DND-41 (cell line): ENCODE data around the gene NCS1.

ENCODE experiments used
- ATAC-seq: fragments of 200-7000 bp; cut with Tn5 transposase; 3 replicates; pipeline ENCODE4 v1.9.1; 2021; ENCODE audit warnings: low read depth; ENCODE audit not compliant: insufficient read depth
- DNase-seq: peaks from one replicate; pipeline ENCODE4 v3.0.0-alpha.2; 2020
- H2AFZ ChIP-seq: 2 replicates; pipeline ENCODE4 v1.6.0; 2012; ENCODE audit warnings: low read depth, low read length
- H3K27ac ChIP-seq: 2 replicates; pipeline ENCODE4 v1.5.1; 2012; ENCODE audit warnings: low read length, inconsistent platforms
- H3K27me3 ChIP-seq: fragments of 200-600 bp; sonication (generic); 2 replicates; pipeline ENCODE4 v1.6.0; 2012; ENCODE audit warnings: low read length, mild to moderate bottlenecking, inconsistent platforms; ENCODE audit not compliant: insufficient read depth, poor library complexity
- H3K36me3 ChIP-seq: 2 replicates; pipeline ENCODE4 v1.5.1; 2012; ENCODE audit warnings: low read length, inconsistent platforms; ENCODE audit not compliant: insufficient read depth
- H3K4me1 ChIP-seq: 2 replicates; pipeline ENCODE4 v1.5.1; 2012; ENCODE audit warnings: mild to moderate bottlenecking, low read length; ENCODE audit not compliant: insufficient read depth
- H3K4me2 ChIP-seq: 2 replicates; pipeline ENCODE4 v1.6.0; 2012; ENCODE audit warnings: mild to moderate bottlenecking, moderate library complexity, low read length, inconsistent platforms; ENCODE audit not compliant: insufficient read depth
- H3K4me3 ChIP-seq, 2 experiments: fragments of 200-600 bp in 1 of 2; shearing (Covaris generic) in 1 of 2; 2 replicates each; pipeline ENCODE4 v1.5.1; 2012 to 2016; ENCODE audit warnings: inconsistent platforms in 2 of 2, low read length in 2 of 2, mild to moderate bottlenecking in 2 of 2, low read depth in 1 of 2, moderate library complexity in 1 of 2
- H3K79me2 ChIP-seq: 2 replicates; pipeline ENCODE4 v1.6.0; 2012; ENCODE audit warnings: low read length, inconsistent platforms; ENCODE audit not compliant: insufficient read depth
- H3K9ac ChIP-seq: 2 replicates; pipeline ENCODE4 v1.6.0; 2012; ENCODE audit warnings: low read depth, mild to moderate bottlenecking, inconsistent platforms, low read length, moderate library complexity
- H3K9me3 ChIP-seq: 2 replicates; pipeline ENCODE4 v1.5.1; 2012; ENCODE audit warnings: low read length, moderate library complexity, mild to moderate bottlenecking, inconsistent platforms; ENCODE audit not compliant: insufficient read depth, severe bottlenecking
- H4K20me1 ChIP-seq: 2 replicates; pipeline ENCODE4 v1.6.0; 2012; ENCODE audit warnings: low read length; ENCODE audit not compliant: insufficient read depth
- EZH2 ChIP-seq: IDR thresholded peaks from 3 replicates; pipeline ENCODE4 v1.6.1; 2012; ENCODE audit warnings: borderline replicate concordance, low read depth, mild to moderate bottlenecking, moderate library complexity, low read length, inconsistent platforms; ENCODE audit not compliant: severe bottlenecking
- TF ChIP-seq, protein P1 (sequence below): IDR thresholded peaks from 2 replicates; pipeline ENCODE4 v1.5.1; 2012; ENCODE audit warnings: borderline replicate concordance, low read length, moderate library complexity, mild to moderate bottlenecking; ENCODE audit not compliant: poor library complexity, severe bottlenecking; ENCODE audit errors: extremely low read depth

NCS1 gene

DNA sequence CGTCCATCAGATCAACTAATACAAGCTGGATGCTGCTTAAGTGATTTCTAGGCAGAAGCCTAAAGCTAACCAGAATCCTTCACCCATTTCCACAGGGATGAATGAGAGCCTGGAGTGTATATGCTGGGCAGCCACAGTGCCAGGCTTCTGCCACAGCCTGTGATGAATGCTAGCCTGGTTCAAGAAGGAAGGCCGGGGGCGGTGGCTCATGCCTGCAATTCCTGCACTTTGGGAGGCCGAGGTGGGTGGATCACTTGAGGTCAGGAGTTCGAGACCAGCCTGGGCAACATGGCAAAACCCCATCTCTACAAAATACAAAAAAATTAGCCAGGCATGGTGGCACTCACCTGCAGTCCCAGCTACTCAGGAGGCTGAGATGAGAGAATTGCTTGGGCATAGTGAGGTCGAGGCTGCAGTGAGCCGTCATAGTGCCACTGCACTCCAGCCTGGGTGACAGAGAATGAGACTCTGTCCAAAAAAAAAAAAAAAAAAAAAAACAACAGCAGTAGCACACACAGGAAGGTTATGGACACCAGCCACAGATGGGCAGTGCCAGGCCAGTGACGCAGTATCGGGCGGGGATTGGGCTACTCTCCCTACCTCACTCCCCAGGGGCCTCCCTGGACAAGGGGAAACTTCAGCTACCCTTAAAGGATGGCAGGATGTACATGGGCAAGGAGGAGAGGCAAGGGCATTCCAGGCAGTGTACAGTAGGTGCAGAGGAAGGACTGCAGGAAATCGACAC lies 70.2 kb downstream of the NCS1 start:
- TF ChIP-seq, protein P1, sequence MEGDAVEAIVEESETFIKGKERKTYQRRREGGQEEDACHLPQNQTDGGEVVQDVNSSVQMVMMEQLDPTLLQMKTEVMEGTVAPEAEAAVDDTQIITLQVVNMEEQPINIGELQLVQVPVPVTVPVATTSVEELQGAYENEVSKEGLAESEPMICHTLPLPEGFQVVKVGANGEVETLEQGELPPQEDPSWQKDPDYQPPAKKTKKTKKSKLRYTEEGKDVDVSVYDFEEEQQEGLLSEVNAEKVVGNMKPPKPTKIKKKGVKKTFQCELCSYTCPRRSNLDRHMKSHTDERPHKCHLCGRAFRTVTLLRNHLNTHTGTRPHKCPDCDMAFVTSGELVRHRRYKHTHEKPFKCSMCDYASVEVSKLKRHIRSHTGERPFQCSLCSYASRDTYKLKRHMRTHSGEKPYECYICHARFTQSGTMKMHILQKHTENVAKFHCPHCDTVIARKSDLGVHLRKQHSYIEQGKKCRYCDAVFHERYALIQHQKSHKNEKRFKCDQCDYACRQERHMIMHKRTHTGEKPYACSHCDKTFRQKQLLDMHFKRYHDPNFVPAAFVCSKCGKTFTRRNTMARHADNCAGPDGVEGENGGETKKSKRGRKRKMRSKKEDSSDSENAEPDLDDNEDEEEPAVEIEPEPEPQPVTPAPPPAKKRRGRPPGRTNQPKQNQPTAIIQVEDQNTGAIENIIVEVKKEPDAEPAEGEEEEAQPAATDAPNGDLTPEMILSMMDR: no peak
- Histone ChIP-seq H3K79me2 (no peaks in the 10 kb centered on the region), H3K36me3 (no peaks in the 10 kb centered on the region), H3K27me3 (no peaks in the 10 kb centered on the region), H3K4me3 (peak overlapping the region in 1 of 2 experiments; percentile 34; a peak in 1 of 4 replicates), H3K9me3 (no peaks in the 10 kb centered on the region), H3K9ac (no peak overlapping the region), H4K20me1 (no peaks in the 10 kb centered on the region), H2AFZ (peak overlapping the region; percentile 67), H3K4me1 (peaks cover 14% of the 10 kb centered on the region), H3K27ac (no peak overlapping the region), H3K4me2 (peak overlapping the region; percentile 49; the same call in 1 of the 2 replicates)
- ATAC-seq (no peak; the same call in 2 of the 3 replicates), DNase-seq (no peak)

DNA sequence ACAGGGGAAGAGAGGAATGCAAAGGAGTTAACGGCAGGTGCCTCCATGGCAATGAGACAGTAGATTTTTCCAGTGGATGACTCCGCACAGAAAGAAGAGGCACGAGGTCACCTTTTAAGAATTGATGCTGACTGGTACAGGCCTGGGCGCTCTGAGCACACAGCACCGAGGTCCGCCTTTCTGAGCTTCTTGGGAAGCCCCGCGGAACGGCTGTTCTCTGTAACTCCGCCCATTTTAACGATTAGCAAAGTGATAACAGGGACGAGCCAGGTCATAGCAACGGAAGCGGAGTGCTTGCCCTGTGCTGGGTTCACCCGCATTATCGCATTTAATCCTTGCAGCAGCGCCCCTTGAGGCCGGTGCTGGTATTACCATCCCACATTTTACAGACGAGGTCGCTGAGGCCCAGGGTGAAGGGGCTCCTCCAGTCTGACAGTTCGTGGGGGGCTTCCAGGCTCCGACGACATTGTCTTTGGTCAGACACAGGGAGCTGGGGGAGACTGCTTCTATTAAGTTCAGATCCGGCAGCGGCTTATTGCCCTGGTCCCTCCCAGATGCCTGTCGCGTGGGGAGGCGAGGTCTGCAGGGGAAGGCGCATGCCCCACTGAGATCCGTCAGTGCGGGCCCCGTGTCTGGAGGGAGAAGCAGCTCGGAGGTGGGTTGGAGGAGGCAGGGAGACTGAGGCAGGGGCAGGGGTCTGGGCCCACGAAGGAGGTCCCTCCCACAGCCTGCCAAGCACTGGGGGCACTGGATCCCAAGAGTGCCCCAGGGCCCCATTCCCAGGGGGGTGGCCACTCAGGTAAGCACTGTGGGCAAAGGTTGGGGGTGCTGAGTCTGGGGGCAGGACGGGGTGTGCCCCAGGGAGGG lies 71.0 kb downstream of the NCS1 start:
- Histone ChIP-seq H3K79me2 (no peaks in the 10 kb centered on the region), H3K4me1 (peaks cover 14% of the 10 kb centered on the region), H4K20me1 (no peaks in the 10 kb centered on the region), H3K36me3 (no peaks in the 10 kb centered on the region), H3K27ac (no peak overlapping the region), H3K4me2 (peak overlapping the region; percentile 49), H3K9ac (no peak overlapping the region), H2AFZ (peak overlapping the region; percentile 67), H3K9me3 (no peaks in the 10 kb centered on the region), H3K4me3 (peak overlapping the region in 1 of 2 experiments; percentile 34; a peak in 1 of 4 replicates), H3K27me3 (no peaks in the 10 kb centered on the region)
- peak; percentile 84 for ATAC-seq
- DNase-seq: peak; percentile 81
- no peak for TF ChIP-seq EZH2
- TF ChIP-seq, protein P1: peak; percentile 89

DNA sequence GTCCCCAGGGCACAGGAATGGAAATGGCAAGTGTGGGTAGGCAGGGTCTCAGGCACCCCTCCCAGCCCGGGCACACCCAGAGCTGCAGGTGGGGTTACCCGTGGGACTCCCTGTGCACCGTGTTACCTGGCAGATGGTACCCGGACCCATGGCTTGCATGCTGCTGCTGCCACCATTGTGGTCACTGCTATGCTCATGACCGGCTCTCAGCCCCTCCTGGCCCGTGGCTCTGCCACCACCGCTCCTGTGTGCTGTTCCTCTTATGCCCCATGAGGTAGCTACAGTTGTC lies 71.6 kb downstream of the NCS1 start:
- Histone ChIP-seq H3K27ac (no peak overlapping the region), H3K4me3 (no peak overlapping the region), H3K9ac (no peak overlapping the region), H2AFZ (no peak overlapping the region), H3K79me2 (no peaks in the 10 kb centered on the region), H3K36me3 (no peaks in the 10 kb centered on the region), H3K9me3 (no peaks in the 10 kb centered on the region), H3K4me2 (no peak overlapping the region), H3K27me3 (no peaks in the 10 kb centered on the region), H3K4me1 (peaks cover 14% of the 10 kb centered on the region), H4K20me1 (no peaks in the 10 kb centered on the region)
- TF ChIP-seq, protein P1: no peak
- no peak for TF ChIP-seq EZH2
- DNase-seq: no peak
- no peak for ATAC-seq
